GM04504 (cell line): ENCODE results near the gene OTOS.

Experiments used
- DNase-seq: peaks from one replicate; pipeline ENCODE4 v3.0.0-alpha.2; 2012; ENCODE audit warnings: low read depth

The OTOS gene

DNA sequence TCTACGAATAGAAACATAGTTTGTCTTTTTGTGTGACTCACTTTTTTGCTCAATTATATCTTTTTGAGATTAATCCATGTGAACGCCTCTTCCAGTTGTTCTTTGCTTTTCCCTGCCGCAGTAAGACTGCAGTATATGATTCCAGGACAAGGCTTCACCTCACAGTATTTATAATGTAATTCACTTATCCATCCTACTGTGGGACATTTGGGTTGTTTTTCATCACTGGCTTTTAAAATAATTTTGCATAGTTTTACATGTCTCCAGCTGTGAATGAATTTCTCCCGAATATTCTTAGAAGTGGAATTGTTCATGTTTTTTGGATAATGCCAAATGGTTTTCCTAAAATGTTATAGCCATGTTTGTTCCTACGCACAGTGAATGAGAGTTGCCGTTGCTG is 26.2 kb downstream of the OTOS start:
- DNase-seq: no peak

DNA sequence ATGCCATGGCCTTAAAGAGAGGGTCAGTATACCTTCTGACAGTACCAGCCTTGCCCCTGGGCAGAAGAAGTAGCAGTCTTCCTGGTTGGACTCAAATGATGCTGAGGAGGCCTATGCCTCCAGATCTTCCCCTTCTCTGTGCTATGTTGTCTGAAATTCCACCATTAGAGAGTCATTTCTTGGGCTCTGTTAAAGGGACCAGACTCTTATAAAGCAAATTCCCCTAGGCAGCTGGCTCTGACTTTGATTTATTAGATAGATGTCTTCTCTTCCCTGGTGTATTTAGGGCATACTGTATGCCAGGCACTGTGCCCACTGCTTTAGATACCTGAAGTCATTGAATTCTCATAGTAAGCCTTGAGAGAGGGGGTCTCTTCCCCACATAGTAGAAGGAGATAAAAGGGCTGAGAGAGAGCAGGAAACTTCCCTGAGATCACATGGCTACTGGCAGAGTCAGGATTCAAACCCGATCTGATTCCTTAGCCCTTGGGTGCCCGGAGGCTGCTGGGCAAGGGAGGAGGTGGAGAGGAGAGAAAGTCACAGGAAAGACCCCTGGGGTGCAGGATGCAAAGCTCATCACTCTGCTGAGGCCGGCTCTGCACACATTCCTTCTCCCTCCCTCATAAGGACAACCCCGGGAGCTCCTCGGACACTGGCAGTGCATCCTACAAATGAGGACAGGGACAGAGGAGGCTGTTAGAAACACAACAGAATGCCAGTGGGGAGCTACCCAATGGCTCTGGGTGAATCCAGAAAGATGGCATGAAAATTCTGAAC is 27.4 kb downstream of the OTOS start:
- DNase-seq: no peak

DNA sequence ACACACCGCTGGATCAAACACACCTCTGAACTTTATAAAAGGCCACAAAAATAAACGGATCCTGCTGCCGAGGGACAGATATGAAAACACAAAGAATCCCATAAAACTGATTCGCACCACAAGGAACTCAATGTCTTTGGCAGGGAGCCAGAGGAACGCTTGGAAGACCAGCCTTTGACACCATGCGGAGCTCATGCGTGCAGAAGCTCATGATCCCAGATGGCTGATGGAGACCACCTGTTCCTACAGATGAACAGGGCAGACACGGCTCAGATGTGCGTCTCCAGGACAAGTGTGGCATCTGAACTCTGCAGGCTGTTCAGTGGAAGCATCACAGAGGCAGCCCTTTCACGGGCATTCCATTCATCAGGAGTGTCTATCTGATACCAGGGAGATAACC is 29.2 kb downstream of the OTOS start:
- DNase-seq: no peak

DNA sequence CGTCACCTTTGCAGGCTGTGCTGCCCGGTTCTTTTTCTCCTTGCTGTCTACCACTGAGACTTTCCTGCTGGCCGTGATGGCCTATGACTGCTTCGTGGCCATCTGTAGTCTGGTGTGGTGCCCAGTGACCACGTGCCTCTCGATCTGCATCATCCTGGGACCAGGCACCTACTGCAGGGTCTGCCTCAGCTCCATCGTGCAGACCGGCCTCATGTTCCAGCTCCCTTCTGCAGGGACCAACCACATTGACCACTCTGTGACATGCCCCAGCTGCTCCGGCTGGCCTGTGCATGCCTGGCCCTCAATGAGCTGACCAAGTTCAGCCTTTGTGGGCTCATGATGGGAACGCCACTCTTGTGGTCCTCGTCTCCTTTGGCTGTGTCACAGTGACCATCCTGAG is 31.1 kb downstream of the OTOS start:
- DNase-seq: no peak

DNA sequence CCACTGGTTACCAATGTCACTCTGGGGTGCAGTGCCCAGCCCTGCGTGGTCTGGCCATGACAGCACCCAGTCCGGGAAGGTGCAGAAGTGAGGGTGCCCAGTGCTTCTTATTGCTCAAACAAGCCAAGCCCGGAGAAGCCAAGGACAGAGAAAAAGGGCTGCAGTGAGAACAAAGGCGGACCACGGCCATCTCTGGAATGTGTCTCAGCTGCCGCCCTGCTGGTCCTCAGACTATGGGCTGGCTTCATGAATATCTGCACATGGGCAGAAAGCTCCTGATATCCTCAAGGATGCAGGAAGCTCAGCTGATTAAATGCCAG is 33.0 kb downstream of the OTOS start:
- no peak for DNase-seq

DNA sequence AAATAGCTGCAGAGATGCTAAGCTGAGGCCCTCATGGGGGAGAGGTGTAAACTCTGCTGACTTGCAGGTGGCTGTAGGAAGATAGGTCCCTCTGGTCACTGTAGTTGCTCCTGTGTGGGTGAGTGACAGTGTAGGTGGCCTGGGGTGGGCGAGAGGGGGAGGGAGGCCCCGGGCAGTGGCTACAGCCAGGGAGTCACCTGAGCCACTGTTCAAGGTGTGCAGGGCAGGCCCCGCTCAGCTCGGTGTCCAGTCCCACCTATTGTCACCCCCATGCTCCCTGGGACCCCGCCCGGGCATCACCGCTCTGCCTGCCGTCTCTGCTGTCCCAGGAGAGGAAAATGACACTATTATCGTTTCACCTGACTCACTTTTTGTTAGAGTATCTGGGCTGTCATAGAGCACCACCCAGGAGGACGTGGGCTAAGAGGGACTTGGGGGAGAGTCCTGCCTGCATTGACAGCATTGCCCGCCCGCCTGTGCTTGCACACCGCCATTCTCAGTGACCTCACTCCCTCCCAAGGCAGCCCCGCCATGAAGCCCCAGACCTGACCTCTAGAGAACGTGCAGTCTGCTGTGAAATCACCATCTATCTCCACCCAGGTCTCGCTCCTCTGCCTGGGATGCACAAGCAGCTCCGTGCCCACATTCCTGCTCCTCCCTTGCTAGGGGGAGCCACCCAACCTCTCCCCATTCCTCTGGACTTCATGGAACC is 33.5 kb downstream of the OTOS start:
- no peak for DNase-seq

DNA sequence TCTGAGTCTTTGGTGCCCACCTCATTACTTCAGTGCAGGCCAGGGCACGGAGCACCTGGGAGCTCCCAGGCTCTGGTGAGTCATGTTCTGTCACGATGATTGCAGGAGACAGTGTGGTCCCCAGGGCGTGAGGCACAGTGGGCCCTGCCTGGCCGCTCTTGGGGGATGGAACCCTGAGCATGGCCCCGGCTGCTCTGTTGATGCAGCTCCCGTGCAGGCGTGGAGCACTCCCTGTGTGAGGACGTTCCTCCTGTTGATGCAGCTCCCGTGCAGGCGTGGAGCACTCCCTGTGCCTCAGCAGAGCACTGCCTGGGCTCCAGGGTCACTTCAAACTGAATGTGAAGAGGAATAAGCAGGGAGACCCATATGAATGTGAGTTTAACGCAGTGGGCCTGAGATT is 34.5 kb downstream of the OTOS start:
- DNase-seq: no peak

DNA sequence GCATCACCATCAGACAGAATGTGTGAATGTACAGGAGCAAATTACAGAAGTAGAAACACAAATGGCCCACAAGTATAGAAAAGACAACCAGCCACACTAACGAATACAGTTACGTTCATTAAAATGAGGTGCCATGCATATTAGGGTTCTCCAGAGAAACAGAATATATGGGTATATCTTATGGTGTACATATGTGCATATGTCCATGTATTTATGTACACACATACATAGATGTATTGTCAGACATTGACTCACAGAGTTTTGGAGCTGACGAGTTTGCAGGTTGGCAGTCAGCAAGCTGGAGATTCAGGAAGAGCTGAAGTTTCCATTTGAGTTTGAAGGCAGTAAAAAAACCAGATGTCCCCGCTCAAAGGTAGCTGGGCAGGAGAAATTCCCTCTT is 37.3 kb downstream of the OTOS start:
- DNase-seq: no peak

DNA sequence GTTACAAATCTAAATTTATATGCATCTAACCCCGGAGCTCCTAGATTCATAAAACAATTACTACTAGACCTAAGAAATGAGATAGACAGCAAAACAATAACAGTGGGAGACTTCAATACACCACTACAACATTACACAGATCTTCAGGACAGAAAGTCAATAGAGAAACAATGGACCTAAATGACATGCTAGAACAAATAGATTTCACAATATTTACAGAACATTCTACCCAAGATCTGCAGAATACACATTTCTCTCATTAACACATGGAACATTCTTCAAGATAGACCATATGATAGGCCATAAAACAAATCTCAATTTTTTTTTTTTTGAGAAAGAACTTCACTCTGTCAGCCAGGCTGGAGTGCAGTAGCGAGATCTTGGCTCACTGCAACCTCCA is 42.1 kb downstream of the OTOS start:
- DNase-seq: no peak

DNA sequence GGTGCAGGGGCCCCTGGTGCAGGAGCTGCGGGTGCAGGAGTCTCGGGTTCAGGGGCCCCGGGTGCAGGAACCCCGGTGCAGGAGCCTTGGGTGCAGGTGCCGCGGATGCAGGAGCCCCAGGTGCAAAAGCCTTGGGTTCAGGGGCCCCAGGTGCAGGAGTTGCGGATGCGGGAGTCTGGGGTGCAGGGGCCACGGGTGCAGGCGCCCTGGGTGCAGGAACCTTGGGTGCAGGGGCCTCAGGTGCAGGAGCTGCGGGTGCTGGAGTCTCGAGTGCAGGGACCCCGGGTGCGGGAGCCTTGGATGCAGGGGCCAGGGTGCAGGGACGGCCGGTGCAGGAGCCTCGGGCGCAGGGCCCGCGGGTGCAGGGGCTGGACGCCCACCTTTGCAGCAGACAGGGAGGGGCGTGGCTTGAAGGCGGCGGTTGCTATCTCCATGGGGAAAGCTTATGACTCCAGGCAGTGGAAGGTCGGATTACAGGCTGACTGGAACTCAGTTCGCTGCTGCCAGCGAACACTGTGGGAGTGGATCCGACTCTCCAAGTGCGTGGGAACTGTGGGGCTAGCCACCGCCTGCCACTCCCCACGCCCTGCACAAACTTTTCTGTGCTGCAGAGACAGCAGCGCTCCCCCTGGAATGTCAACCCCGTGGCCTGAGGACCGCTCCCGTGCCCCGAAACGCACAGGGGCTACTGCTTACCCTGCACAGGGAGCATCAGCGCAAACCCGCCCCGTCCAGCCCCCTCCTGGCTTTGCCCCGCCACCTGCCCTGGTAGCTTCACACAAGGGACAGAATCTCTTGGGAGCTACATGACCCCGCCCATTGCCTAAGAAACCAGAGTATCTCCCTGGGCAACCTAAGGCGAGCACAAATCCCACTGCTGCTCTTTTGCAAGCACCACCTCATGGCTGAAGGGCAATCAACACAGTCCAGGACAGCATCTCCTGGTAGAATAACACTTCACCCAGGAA is 44.6 kb downstream of the OTOS start:
- no peak for DNase-seq

DNA sequence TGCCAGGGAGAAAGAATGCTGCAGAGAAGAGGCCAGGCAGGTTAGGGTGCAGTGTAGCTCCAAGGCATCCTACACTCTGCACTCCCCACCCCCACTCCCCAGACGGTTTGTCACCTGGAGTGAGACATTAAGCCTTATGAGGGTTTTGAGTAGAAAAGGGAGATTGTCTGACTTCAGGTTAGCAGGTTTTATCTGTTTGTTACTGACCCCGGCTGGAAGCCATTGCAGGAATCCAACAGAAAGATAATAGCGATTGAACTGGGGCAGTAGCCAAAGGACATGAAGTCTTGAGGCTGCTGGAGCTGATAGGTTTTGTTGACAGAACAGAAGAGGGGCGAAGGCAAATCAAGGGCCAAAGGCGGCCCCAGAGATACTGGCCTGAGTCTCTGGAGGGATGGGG is 51.2 kb downstream of the OTOS start:
- DNase-seq: no peak
